Smooth muscle cell of the brain vasculature (primary cell): Measurements from ENCODE around the gene PRKD2.

ENCODE experiments used
- DNase-seq: peaks from one replicate; pipeline ENCODE4 v3.0.0-alpha.2; 2012; ENCODE audit warnings: low read depth, low spot score

Gene PRKD2

DNA sequence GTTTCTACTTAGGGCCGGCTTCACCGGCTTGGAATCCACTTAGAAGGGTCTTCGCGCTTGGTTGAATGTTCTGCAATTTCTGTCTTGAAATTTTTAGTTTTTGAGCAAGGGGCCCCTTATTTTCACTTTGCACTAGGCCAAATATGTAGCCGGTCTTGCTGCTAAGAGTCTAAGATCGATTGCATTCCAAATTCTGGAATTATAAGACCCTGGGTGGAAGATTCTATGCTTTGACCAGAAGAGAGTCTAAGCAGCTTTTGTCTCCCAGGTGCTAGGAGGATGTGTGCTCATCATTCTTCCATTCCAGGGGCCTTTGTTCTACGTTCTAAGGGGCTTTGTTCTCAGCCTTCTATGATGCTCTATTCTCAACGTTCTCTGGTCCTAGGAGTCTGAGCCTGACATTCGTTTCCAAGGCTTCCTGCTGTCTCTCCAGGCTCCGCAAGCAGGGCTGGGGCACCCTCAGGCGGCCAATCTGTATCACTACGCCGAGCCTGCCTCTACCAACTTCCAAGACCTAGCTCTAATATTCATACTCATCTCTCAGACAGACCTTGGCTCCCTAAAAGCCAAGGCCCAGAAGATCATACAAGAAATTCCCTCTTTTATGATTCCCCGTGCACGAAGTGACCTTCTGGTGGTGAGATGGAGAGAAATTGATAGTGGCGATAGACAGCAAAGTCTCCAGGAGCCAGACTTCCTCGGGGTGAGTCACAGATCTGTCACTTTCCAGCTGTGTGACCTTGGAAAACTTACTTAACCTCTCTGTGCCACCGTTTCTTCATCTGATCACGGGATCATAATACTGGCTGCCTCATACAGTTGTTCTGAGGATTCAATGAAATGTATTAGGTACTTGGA lies 55.0 kb downstream of the PRKD2 start:
- DNase-seq: peak; percentile 76

DNA sequence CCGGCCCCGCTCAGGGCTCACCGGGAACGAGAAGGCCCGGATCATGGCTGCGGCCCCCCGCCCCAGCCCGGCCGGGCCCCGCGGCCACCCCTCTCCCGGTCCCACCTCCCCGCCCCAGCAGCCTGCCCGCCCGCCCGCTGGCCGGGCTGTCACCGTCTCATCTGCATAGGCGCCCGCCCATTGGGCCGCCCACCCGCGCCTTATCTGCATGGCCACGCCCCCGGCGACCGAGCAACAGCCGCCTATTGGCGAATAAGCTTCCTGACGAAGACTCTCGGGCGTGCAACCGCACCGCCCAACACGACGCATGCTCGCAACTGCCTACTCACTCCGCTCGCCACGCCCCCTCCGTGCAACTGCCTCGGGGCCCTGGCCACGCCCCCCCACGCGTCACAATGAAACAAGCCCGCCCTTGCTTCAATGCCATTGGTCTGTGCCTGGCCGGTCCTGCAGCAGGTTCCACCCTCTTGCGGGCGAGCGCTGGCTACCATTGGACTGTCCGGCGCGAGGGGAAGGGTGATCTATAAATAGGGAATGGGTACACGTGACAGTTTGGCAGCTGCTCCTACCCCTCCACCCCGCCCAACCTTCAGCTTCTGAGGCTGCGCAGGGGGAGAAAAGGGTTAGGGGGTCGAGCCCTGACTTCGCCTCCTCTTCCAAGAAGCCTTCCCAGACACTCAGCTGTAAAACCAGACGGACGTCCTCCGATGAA lies 55.7 kb downstream of the PRKD2 start, which contains the start of gene DACT3:
DACT3 (minus strand) TSS at position 163 of the 712 bp plus-strand sequence; CDS start at position 45, 118 bp downstream.
- DNase-seq: peak; percentile 100

DNA sequence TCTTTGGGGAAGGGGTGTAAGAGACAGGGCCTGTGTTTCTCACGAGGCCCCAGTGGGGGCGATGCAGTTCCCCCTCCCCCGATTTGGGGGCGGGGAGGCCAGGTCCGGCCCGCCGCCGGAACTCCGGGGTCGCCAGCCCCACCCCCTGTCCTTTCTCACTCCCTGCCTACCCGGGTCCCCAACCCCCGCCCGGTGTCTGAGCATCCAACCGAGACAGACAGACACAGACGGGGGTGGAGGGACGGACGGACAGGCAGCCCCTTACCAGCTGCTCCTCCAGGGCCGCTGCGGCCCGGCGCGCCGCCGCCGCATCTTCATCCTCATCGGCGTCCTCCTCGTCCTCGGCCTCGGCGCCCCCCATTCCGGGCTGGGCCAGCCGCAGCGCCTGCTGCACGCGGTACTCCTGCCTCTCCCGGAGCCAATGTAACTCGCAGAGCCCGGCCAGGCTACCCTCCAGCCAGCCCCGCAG lies 56.3 kb downstream of the PRKD2 start:
- no peak for DNase-seq

GRCh38 chr19:46660008-46660517 lies 56.9 kb downstream of the PRKD2 start:
- no peak for DNase-seq

- no peak for DNase-seq
Measured at GRCh38 chr19:46659151-46660007, 57.5 kb downstream of the PRKD2 start.

DNA sequence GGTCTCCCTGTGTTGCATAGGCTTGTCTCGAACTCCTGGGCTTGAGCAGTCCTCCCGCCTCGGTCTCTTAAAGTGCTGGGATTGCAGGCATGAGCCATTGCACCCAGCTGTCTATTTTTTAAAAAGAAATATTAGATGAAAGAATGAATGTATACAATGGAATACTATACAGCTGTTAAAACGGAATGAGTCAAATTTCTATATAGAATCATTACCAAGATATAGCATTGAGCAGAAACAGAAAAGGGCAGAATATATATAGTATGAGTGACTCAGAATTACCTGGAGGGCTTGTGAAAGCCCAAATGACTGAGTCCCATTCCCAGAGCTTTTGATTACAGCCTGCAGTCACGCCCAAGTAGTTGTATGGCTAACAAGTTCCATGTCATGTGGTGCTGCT lies 60.4 kb downstream of the PRKD2 start:
- DNase-seq: no peak

- no peak for DNase-seq
Measured at GRCh38 chr19:46654621-46655152, 62.2 kb downstream of the PRKD2 start.

GRCh38 chr19:46650445-46650844 lies 66.5 kb downstream of the PRKD2 start:
- no peak for DNase-seq

- DNase-seq: no peak
Measured at GRCh38 chr19:46648961-46649960, 67.7 kb downstream of the PRKD2 start.

- DNase-seq: no peak
Measured at GRCh38 chr19:46648060-46648960, 68.6 kb downstream of the PRKD2 start.

GRCh38 chr19:46646402-46646801 lies 70.5 kb downstream of the PRKD2 start:
- no peak for DNase-seq

GRCh38 chr19:46644720-46645119 lies 72.2 kb downstream of the PRKD2 start:
- no peak for DNase-seq

GRCh38 chr19:46640656-46641055 lies 76.3 kb downstream of the PRKD2 start:
- DNase-seq: no peak

DNA sequence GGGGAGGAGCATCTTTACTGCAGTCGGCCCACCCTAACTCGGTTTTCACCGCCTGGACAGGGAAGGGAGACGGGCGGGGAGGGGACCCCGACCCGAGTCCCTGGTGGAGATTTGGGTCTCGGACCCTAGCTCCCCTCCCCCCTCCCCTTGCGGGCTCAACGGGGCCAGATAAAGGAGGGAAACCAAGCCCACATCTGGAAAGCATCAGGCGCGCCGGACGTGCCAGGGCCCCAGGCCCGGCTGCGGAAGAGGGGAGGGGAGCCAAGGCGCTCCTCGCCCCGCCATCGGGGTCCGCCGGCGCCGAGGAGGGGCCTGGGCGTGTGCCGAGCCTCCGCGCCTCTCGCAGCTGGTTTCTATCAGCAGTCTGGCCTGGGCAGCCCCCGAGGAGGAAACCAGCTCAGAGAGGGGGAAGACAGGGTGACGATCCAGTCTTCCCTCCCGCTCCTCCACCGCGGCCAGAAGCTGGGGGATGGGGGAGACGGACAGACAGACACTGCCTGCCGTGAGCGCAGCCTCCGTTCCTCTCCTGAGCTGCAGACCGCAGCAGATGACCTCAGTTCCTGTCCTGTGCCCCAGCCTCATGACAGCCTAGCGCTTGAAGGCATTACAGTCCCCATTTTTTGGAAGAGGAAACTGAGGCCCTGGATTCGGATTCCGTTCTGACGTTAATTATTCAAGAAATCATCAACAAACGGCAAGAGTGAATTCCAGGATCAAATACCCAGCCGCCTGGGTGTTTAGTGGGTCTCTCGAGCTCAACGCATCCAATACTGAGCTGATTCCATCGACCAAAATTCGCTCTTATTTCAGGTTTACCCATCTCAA lies 77.3 kb downstream of the PRKD2 start:
- no peak for DNase-seq

DNA sequence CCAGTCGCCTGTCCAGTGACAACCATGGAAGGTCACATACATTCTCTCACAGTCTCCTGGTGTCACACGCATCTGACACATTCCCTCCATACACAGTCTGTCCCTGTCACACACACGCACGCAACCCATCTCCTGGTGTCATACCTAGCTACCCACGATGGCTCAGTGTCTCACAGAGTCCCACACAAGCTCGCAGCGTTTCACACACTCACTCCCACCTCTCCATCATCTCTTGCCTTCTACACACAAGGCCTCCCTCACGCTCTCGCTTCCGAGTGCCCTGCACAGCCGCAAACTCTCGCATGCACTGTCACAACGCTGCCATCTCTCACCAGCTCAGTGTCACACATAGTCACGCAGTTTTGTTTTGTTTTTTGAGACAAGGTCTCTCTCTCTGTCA lies 79.7 kb downstream of the PRKD2 start:
- no peak for DNase-seq

GRCh38 chr19:46635920-46636761 lies 80.8 kb downstream of the PRKD2 start, which contains the start of gene GNG8:
Gene GNG8 (minus strand): TSS chr19:46636202. CDS start chr19:46634682, 1,520 bp downstream.
- no peak for DNase-seq

DNA sequence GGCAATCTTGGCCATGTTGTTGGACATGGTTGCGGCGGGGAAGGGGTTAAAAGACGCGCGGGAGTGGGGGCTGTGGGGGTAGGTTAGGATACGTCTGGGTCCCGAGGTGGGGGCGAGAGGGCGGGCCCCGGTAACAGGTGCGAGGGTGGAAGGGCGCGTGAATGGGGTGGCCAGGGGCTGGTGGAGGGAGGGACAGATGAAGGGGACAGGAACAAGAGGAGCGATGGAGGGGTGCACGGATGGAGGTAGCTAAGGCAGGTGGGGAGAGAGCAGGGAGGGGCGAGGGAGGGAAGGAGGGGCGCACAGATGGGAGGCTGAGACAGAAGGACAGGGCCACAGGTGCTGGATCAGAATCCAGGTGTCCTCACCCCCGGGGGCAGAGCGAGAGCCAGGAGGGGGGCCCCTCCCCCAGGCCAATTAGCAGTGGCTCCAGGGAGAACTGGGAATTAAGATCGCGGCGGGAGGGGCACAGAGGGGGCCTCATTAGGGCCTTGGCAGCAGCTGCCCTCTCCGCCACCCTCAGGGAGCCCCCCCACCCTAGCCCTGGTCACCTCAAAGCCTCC lies 82.2 kb downstream of the PRKD2 start:
- no peak for DNase-seq
